ENCODE data around the gene MYH1. TPM values are rescaled to one million over a fixed set of nuclear protein-coding genes. Genes with fewer than 3 reads are reported as not detected.

The MYH1 gene
- total and polyA plus RNA-seq, 10 of the 15 experiments (the other 5 are each of a cell fraction or from before 2014, with no cell fraction given), result 0.01 TPM; not detected in 9

DNA sequence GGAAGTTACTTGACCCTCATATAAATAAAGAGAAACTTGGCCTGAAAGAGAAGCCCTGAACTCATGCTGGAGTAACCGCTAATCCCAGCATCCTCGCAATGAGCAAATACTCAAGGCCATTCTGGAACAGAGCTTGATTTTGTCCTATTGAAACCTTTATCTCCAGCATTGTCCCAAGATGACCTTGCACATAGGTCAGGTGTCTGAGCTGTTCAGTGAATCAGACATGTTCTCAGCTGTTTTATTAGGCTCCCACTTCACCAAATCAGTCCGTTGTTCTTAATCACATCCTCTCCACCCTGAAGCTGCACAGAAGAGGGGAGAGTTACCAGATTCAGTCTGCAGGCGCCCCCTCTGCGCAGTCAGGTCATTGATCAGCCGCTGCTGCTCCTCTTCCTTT is 9.1 kb upstream of the MYH1 start:
- FAIRE-seq, result no peak
- intact Hi-C loops (cut with micrococcal nuclease; ENCODE audit: unreplicated experiment), result no loop called here
- H3K79me2 ChIP-seq (ENCODE audit: control insufficient read depth, insufficient read depth, low read length), result no peaks in the 10 kb centered on the region
- no peak overlapping the region for H2AFZ ChIP-seq (ENCODE audit: control insufficient read depth, low read depth, low read length)
- H3K4me2 ChIP-seq (ENCODE audit: control insufficient read depth, insufficient read depth), result no peak overlapping the region
- no peaks in the 10 kb centered on the region for H3K4me1 ChIP-seq (ENCODE audit: control insufficient read depth, insufficient read depth, low read length)
- POLR2A ChIA-PET, result no interaction called here
- SMC1A ChIA-PET (ENCODE audit: uncharacterized antibody, unreplicated experiment), result no interaction called here
- no peaks in the 10 kb centered on the region for H3K36me3 ChIP-seq (ENCODE audit: control insufficient read depth in 2 of 2, insufficient read depth in 2 of 2, low read length in 1 of 2)
- no peak for DNase-seq (ENCODE audit: low read depth, low spot score)
- RAD21 ChIA-PET (ENCODE audit: unreplicated experiment), result no interaction called here
- CTCF ChIA-PET, result no interaction called here
- no peak for ATAC-seq
- no peaks in the 10 kb centered on the region; a peak in 1 of 4 replicates for H3K27me3 ChIP-seq (replicated peaks in 1 of 2; ENCODE audit: control insufficient read depth in 2 of 2, insufficient read depth in 2 of 2, low read length in 1 of 2)
- TF ChIP-seq RAD21 (IDR thresholded peaks at IDR 0.05; ENCODE audit: insufficient read depth, low read depth, low read length) (no peak), FOXM1 (IDR thresholded peaks at IDR 0.05; ENCODE audit: low read depth, low read length) (no peak), HDAC2 (IDR thresholded peaks at IDR 0.05) (no peak), RUNX3 (IDR thresholded peaks at IDR 0.05; ENCODE audit: low read length) (no peak), MEF2A (IDR thresholded peaks at IDR 0.05; ENCODE audit: insufficient read depth, low read depth, low read length) (no peak), MYB (IDR thresholded peaks at IDR 0.05; ENCODE audit: borderline replicate concordance, low read depth, low read length) (no peak)
- TF ChIP-seq, protein P1, sequence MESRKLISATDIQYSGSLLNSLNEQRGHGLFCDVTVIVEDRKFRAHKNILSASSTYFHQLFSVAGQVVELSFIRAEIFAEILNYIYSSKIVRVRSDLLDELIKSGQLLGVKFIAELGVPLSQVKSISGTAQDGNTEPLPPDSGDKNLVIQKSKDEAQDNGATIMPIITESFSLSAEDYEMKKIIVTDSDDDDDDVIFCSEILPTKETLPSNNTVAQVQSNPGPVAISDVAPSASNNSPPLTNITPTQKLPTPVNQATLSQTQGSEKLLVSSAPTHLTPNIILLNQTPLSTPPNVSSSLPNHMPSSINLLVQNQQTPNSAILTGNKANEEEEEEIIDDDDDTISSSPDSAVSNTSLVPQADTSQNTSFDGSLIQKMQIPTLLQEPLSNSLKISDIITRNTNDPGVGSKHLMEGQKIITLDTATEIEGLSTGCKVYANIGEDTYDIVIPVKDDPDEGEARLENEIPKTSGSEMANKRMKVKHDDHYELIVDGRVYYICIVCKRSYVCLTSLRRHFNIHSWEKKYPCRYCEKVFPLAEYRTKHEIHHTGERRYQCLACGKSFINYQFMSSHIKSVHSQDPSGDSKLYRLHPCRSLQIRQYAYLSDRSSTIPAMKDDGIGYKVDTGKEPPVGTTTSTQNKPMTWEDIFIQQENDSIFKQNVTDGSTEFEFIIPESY (IDR thresholded peaks at IDR 0.05), result no peak
- TF ChIP-seq, protein P2, sequence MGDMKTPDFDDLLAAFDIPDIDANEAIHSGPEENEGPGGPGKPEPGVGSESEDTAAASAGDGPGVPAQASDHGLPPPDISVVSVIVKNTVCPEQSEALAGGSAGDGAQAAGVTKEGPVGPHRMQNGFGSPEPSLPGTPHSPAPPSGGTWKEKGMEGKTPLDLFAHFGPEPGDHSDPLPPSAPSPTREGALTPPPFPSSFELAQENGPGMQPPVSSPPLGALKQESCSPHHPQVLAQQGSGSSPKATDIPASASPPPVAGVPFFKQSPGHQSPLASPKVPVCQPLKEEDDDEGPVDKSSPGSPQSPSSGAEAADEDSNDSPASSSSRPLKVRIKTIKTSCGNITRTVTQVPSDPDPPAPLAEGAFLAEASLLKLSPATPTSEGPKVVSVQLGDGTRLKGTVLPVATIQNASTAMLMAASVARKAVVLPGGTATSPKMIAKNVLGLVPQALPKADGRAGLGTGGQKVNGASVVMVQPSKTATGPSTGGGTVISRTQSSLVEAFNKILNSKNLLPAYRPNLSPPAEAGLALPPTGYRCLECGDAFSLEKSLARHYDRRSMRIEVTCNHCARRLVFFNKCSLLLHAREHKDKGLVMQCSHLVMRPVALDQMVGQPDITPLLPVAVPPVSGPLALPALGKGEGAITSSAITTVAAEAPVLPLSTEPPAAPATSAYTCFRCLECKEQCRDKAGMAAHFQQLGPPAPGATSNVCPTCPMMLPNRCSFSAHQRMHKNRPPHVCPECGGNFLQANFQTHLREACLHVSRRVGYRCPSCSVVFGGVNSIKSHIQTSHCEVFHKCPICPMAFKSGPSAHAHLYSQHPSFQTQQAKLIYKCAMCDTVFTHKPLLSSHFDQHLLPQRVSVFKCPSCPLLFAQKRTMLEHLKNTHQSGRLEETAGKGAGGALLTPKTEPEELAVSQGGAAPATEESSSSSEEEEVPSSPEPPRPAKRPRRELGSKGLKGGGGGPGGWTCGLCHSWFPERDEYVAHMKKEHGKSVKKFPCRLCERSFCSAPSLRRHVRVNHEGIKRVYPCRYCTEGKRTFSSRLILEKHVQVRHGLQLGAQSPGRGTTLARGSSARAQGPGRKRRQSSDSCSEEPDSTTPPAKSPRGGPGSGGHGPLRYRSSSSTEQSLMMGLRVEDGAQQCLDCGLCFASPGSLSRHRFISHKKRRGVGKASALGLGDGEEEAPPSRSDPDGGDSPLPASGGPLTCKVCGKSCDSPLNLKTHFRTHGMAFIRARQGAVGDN (IDR thresholded peaks at IDR 0.05), result no peak
- TF ChIP-seq, protein P3, sequence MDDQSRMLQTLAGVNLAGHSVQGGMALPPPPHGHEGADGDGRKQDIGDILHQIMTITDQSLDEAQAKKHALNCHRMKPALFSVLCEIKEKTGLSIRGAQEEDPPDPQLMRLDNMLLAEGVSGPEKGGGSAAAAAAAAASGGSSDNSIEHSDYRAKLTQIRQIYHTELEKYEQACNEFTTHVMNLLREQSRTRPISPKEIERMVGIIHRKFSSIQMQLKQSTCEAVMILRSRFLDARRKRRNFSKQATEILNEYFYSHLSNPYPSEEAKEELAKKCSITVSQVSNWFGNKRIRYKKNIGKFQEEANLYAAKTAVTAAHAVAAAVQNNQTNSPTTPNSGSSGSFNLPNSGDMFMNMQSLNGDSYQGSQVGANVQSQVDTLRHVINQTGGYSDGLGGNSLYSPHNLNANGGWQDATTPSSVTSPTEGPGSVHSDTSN (IDR thresholded peaks at IDR 0.05; ENCODE audit: insufficient replicate concordance, low read depth, low read length), result no peak
- H3K9me3 ChIP-seq (replicated peaks; ENCODE audit: control insufficient read depth, insufficient read depth, low read length), result no peaks in the 10 kb centered on the region
- BruUV-seq (replicated peaks), result no TSS peak
- H3K27ac ChIP-seq (ENCODE audit: control insufficient read depth, insufficient read depth), result no peak overlapping the region
- H3K9ac ChIP-seq (ENCODE audit: control insufficient read depth, insufficient read depth, low read length), result no peak overlapping the region
- WGBS (ENCODE audit: insufficient coverage, insufficient replicate concordance, low lambda C conversion rate, missing lambda C conversion rate), result 48% methylated on average over 6 of the region's 6 CpGs
- no peak overlapping the region for H3K4me3 ChIP-seq
- no peaks in the 10 kb centered on the region for H4K20me1 ChIP-seq (ENCODE audit: control insufficient read depth, insufficient read depth)
- in situ Hi-C loops (cut with MboI), result no loop called here
